Stimulated activated CD8-positive, alpha-beta memory T cell treated with anti-CD3 and anti-CD28 coated beads, Interleukin-15, amount 100 ng/mL, for 4 hours (primary cell): ENCODE data around the gene RSRC2.
"Not testable (repeated sequence)": the region's sequence is repeated elsewhere in the genome, so short reads cannot be mapped to it uniquely, and the experiment has no call there.

Experiments used
- DNase-seq, 2 donors: peaks; one replicate each; pipeline ENCODE4 v3.0.0-alpha.2; 2020; ENCODE audit warnings: low read depth in 2 of 2

RSRC2 gene, protein sequence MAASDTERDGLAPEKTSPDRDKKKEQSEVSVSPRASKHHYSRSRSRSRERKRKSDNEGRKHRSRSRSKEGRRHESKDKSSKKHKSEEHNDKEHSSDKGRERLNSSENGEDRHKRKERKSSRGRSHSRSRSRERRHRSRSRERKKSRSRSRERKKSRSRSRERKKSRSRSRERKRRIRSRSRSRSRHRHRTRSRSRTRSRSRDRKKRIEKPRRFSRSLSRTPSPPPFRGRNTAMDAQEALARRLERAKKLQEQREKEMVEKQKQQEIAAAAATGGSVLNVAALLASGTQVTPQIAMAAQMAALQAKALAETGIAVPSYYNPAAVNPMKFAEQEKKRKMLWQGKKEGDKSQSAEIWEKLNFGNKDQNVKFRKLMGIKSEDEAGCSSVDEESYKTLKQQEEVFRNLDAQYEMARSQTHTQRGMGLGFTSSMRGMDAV

DNA sequence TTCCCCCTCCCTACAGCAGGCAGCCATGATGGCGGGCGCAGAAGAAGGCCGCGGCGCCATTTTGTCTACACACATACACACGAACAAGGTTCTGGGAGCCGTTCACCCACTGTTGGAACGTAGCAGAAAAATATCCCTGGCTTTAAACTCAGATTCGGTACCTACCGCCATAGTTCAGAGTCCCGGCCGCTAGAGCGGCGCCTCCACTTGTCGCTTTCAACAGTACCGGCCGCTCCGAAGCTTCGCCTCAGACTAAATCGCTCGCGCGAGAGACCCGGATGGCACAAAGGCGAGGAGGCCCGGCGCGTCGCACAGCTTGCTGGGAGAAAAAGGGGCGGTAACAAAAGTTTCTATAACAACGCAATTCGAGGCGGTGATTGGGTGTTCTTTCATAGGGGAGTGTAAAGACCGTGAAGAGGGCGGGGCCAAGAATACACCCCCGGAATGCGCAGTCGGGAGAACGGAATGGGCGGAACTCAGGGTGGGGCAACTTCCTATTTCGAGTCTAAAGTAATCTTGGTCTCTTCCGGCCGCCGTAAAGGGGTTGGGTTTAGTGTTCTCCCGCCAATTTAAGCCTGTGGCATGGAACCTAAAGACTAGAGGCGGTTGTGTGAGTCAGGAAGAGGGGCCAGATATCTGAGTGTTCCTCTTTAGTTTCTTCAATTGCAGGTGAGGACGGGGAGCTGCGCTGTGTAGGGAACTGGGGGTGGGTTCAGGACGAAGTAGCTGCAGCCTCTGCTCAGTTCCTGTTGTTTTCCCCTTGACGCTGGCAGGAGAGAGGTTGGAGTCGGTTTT, at the start of gene RSRC2, which contains the start of gene KNTC1:
Gene RSRC2, minus strand, starts transcription at position 254 of the 795 bp plus-strand sequence. Its CDS starts 83 bp downstream, at position 171.
Gene KNTC1, plus strand, starts transcription at position 567 of the 795 bp plus-strand sequence. CDS start 2,815 bp downstream, outside the sequence.
- peak; percentile 92 to 97 for DNase-seq

DNA sequence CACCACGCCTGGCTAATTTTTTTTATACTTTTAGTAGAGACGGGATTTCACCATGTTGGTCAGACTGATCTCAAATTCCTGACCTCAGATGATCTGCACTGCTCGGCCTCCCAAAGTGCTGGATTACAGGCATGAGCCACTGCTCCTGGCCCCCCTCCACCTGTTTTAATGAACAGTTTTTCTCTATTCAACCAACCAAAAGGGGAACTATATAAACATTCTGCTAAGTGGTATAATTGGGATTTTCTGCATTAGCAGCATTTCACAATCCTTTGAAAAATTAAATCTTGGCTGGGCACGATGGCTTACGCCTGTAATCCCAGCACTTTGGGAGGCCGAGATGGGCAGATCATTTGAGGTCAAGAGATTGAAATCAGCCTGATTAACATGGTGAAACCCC, 45.1 kb upstream of the RSRC2 start:
- DNase-seq = no peak

DNA sequence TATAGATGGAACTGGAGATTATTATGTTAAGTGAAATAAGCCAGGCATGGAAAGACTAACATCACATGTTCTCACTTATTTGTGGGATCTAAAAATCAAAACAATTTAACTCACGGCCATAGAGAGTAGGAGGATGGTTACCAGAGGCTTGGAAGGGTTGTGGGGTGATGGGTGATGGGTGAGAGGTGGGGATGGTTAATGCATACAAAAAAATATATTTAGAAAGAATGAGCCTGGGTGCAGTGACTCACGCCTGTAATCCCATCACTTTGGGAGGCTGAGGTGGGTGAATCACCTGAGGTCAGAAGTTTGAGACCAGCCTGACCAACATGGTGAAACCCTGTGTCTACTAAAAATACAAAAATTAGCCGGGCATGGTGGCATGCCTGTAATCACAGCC, 43.3 kb upstream of the RSRC2 start:
- DNase-seq = not testable (repeated sequence)

DNA sequence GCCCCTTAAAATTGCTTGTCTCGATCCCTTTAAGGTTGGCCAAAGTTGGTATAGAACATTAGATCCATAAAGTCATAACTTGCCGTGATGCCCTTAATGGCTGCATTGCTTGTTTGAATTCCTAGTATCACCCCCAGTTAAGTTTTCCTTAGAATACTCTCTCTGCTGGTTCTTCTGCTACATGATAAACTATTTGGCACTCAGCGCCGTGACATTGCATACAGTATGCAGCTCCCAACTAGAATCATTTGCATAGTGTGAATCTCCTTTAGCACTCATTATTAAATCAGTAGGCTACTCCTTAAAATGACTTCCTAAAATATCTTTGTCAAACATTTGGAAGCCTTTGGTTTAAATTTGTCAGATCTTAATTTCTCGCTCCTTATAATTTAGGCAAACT, 42.6 kb upstream of the RSRC2 start:
- DNase-seq = no peak

DNA sequence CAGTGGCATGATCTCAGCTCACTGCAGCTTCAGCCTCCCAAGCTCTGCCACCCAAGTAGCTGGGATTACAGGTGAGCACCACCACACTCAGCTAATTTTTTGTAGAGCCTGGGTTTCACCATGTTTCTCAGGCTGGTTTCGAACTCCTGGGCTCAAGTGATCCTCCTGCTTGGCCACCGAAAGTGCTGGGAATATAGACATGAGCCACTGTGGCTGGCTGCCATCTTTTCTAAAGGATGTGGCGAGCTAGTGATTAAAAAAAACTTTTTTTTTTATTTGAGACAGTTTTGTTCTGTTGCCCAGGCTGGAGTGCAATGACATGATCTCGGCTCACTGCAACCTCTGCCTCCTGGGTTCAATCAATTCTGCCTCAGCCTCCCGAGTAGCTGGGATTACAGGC, 40.1 kb upstream of the RSRC2 start:
- not testable (repeated sequence) for DNase-seq

DNA sequence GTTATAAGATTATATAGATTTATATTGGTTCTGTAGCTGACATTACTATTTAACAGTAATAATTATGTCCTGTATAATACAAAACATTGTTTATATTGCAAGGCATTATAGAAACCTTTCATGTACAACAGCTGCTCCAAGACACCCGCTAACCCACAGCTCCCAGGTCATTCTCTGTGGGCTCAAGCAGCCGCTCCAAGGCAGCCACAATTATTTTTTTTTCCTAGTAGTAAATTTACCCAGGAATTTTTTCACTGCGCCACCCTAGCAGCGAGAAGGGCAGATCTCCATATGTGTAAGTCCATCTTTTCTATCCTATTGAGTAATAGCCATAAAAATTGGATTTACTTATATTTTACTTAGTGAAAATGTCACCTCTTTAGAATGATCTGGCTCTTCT, 36.6 kb upstream of the RSRC2 start:
- no peak for DNase-seq

DNA sequence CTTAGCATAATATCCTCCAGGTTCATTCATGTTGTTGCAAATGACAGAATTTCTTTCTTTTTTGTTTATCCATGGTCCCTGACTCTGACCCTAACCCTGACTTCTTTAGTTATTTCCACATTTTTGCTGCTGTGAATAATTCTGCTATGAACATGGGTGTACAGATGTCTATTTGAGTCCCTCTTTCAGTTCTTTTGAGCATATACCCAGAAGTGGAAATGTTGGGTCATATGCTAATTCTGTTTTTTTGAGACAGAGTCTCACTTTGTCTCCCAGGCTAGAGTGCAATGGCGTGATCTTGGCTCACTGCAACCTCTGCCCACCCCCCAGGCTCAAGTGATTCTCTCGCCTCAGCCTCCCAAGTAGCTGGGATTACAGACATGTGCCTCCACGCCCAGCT, 33.4 kb upstream of the RSRC2 start:
- no peak for DNase-seq

DNA sequence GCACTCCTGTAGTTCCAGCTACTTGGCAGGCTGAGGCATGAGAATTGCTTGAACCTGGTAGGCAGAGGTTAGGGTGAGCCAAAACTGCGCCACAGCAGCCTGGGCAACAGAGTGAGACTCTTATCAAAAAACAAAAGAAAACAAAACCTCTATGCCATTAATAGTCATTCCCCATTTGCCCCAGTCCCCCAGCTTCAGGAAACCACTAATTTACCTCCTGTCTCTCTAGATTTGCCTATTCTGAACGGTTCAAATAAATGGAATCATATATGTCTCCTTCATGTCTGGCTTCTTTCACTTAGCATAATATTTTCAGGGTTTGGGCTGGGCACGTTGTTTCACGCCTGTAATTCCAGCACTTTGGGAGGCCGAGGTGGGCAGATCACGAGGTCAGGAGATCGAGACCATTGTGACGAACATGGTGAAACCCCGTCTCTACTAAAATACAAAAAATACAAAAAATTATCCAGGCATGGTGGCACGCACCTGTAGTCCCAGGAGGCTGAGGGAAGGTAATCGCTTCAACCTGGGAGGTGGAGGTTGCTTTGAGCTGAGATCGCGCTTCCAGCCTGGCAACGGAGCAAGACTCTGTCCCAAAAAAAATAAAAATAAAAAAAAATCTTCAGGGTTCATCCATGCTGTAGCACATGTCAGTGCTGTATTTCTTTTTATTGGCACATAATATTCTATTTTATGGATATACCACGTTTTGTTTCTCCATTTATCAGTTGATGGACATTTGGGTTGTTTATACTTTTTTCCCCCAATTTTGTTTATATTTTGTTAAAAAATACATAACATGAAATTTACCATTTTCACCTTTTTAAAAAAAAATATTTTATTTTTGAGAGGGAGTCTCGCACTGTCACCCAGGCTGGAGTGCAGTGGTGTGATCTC, 32.3 kb upstream of the RSRC2 start:
- no peak for DNase-seq

DNA sequence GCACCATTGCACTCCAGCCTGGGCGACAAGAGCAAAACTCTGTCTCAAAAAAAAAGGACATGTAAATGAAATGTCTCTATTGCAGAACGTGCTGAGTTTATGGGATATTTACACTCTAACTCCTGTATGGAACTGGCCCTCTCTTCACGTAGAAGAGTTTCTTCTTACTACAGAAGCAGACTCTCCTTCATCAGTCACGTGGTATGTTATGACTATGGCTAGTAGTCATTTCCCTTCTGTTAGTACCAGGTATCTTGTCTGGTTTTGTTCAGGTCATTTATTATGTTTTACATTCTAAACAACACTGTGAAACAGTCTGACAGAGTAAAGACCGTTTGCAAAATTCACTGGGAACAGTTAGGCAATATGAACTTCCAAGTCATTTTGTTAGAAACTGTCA, 20.6 kb upstream of the RSRC2 start:
- DNase-seq = no peak

DNA sequence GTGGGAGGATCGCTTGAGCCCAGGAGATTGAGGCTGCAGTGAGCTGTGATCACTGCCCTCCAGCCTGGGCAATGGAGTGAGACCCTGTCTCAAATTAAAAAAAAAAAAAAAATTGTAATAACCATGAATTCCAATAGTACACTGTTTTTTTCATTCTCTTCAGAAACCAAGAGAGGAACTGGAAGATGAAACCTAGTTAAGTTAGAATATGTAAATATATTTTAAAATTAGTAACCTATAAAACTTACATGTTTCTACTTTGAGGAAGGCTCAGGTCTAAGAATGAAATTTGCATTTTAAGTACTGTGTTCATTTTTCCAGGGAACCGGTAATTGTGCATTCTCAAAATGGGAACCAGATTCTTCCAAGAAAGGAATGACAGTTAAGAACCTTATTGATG, 19.1 kb upstream of the RSRC2 start:
- no peak for DNase-seq

DNA sequence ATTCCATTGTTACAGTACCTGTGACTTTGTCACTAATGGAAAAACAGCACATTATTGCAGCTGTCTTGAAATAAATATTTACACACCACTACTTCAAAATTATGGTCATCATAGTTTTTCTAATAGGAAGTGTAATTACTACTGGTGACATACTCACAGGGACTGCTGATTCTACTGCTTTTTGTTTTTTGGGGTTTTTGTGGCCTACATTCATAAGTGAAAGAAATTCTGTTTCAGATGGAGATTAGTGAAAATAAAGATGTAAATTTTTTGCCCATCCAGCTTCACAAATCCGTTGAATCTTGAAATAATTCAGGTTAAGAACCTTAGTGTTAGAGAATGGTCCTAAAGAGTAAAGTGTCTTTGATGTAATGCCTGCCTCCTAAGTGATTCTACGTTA, 17.8 kb upstream of the RSRC2 start:
- no peak for DNase-seq

DNA sequence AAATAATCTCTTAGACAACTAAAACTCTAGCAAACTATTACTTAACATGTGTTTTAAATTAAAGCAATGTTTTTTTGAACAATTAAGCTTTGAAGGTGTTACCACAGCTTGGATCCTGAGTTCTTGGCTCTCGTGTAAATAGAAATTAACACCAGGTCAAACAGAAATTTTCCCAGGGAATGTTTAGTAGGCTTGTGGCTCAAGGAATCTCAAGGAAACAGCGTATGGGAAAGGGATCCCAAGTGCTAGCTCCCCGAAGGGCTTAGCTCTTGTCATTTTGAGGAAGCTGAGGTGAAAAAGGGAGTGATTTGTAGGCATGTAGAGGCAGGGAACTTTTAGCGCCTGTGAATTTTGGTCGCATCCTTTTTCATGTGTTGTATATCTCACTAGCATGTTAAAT, 11.8 kb upstream of the RSRC2 start:
- no peak for DNase-seq

DNA sequence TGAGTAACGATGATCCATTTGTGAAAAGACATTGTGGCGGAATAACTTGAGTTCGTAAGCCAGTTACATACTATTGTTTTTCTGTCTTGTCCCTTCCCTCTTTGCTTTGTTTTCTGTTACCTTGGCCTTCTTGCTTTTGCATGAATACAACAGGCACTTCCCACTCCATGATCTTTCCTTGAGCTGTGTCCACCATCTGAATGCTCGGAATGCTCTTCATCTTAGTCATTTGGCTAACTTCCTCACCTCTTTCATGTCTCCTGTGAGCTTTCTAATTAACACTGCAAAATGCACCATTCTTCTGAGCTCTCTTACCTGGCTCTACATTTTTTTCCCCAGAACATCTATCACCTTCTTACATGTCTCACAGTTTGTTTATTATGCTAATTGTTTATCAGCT, 10.3 kb upstream of the RSRC2 start:
- DNase-seq = no peak

DNA sequence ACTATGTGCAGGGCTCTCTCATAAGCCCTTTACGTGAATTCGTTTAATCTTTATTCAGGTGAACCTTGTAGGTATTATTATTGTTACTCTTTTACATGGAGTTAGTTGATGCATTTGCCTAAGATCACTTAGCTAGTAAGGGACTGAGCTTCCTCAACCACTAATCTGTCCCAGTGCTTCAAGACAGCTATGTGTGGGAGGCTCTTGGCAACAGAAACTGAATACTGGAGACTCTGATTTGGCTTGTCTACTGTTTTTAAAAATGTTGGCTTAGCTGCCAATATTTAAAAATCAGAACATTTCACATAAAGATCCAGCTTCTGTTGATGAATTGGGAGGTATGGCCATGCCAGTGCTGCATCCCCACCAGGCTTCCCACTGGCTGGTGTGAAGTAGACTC, 7.1 kb upstream of the RSRC2 start:
- no peak for DNase-seq

DNA sequence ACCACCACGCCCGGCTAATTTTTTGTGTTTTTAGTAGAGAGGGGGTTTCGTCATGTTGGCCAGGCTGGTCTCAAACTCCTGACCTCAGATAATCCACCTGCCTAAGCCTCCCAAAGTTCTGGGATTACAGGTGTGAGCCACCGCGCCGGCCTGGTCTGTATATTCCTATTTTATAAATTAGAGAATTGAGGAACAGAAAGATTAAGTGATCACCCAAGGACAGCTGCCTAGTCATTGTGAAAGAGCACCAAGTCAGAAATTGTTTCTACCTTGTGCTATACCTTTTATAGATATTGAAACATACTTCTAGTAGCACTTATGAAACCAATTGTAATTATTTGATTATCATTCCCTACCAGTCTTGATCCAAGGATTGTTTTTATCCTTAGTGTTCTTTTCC, 2.3 kb upstream of the RSRC2 start:
- no peak for DNase-seq

DNA sequence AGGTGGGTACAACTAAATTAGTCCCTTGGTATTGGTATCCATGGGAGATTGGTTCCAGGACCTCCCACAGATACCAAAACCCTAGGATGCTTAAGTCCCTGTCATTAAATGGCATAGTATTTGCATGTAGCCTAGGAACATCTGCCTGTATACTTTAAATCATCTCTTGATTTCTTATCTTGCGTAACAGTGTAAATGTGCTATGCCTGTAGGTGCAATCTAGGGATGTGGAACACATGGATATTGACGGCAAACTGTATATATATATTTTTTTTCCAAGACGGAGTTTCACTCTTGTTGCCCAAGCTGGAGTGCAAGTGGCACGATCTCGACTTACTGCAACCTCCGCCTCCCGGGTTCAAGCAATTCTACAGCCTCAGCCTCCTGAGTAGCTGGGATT, 1.8 kb upstream of the RSRC2 start:
- no peak for DNase-seq

DNA sequence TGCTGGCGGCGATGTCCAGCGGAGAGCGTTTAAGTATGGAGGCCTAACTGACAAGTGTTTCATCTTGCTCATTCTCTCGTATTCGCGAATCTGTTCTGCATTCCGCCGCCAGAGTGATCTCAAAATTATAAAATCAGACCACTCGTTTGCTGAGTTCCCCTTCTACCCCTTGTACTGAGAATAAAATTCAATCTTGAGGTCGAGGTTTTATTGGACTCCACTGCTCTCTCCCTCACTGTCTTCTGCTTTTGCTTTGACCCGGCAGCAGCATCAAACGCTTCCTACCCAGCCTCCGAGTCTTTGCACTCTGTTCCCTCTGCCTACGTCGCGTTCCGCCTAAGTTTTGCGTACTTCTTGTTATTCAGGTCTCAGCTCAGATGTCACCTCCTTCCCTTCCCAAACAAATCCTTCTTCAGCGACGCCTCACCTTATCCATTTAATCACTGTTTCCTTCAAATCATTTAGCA, 775 bp upstream of the RSRC2 start:
- no peak for DNase-seq

DNA sequence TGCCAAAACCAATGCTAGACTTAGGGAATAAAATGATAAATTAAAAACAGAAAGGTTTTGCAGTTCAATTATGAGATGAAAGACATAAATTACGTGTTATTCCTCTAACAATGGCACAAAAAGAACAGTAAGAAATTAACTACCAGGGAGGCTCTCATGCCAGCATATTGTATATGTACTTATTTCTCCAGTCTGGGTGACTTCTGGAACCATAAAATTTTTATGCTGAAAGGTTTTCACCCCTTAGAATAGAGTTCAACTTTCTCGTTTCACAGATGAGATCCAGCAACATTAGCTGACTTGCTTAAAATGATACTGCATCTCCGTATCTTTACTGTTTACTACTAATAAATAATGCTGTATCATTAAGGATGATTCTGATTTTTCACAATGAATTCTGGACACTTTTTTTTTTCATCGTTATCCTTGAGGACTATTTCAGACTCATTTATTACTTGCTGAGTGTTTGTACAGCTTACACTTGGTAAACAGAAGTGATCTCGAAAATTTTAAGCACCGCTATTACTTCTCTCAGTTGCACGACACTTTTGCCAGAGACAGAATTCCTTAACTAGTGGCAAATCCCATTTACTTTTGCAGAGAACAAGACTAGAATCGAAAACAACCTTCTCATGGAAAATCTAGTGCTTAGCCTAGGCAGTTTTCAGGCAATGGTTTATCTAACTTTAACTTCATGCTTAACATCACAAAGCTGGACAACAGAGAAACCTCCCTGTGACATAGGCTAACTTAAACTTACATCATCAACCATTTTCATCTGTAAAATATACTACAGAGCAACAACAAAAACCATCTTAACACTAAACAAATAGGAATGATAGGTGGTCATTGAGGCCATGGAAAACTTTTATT, 2.7 kb downstream of the RSRC2 start:
- no peak for DNase-seq

DNA sequence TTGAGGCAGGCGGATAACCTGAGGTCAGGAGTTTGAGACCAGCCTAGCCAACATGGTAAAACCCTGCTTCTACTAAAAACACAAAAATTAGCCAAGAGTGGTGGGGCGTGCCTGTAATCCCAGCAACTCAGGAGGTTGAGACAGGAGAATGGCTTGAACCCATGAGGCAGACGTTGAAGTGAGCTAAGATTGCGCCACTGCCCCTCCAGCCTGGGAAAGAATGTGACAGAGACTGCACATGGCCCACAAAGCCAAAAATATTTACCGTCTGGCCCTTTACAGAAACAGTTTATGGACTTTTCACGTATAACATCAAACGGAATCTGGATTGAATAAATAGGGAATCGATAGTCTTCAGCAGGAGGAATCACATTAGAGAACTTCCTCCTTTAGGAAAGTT, 3.5 kb downstream of the RSRC2 start:
- no peak for DNase-seq

DNA sequence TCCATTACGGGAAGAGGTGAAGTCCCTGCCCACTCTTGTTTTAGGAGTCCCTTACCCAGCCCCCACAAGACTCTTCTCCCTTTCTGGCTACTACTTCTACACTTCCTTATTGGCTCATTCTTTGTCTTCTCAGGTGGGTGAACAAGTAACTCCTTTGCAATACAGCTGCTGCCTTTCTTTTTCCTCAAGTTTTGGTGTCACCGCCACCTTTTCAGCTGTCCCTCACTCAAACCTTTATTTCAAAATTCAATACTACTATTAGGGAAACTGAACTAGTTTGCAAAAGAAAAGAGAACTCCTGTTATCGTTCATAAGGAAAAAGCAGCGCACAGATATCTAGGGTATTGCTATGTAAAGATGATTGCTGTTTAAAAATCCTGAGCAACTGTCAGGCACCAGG, 6.1 kb downstream of the RSRC2 start:
- no peak for DNase-seq

DNA sequence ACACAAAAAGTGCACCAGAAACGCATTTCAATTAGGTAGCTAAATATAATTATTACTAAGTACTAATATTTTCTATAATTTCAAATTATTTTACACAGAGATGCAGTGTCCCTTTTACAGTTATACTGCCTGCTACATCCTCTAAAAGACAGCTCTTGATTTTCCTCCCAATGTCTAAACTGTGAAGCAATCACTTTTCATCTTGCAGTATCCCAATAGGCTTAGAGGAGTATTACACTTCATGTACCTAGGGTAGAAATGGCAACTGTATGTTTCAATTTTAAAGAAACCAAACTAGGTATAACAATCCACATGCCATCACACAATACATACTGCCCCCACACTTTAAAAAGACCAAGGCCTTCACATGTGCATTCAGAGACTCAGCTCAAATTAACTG, 7.3 kb downstream of the RSRC2 start:
- no peak for DNase-seq
